Mammary epithelial cell (primary cell): Measurements from ENCODE around the gene BCL11B.

Experiments used
- EZH2 ChIP-seq: IDR thresholded peaks from 2 replicates; pipeline ENCODE4 v1.6.1; 2012; ENCODE audit warnings: low read length, inconsistent platforms, borderline replicate concordance
- TF ChIP-seq, protein P1 (sequence below), 2 donors: IDR thresholded peaks in 1 of 2; conservative IDR thresholded peaks in 1 of 2; 2 replicates each; pipeline ENCODE4 v1.5.1; 2011 to 2012; ENCODE audit warnings: inconsistent platforms in 2 of 2, low read length in 2 of 2, mild to moderate bottlenecking in 2 of 2, control low read depth in 1 of 2, low read depth in 1 of 2; ENCODE audit not compliant: insufficient read depth in 1 of 2; ENCODE audit errors: extremely low read depth in 1 of 2

DNA sequence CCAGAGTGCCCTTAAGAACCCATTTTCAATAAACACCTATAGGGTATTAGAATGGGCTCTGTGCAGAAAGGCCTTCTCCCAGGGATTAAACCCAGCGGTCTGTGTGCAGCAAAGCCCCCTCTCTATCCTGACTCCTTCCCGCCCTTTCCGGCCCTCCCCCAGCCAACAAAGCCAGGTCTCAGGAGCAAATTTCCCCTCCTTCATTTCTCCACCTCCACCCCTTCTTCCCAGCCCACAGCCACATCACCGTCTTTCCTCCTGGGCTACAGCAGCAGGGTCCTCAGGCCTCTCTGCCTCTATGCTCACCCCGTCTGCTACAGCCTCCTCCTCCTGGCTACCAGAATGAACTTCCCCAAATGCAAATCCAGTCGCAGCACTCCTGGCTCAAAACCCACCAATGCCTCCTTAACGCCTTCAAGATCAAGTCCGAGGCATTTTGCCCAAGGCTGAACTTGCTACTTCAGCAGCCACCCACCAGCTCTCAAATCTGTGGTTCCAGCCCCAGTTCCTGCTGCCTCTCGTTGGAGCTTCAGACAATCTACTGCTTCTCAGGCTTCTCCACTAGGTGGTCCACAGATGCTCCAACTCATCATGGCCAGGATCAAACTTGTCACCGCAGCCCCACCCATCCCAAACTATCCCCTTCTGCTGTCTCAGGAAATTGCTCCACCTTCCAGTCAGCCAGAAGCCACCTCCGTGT, 134.8 kb downstream of the BCL11B start:
- TF ChIP-seq, protein P1, sequence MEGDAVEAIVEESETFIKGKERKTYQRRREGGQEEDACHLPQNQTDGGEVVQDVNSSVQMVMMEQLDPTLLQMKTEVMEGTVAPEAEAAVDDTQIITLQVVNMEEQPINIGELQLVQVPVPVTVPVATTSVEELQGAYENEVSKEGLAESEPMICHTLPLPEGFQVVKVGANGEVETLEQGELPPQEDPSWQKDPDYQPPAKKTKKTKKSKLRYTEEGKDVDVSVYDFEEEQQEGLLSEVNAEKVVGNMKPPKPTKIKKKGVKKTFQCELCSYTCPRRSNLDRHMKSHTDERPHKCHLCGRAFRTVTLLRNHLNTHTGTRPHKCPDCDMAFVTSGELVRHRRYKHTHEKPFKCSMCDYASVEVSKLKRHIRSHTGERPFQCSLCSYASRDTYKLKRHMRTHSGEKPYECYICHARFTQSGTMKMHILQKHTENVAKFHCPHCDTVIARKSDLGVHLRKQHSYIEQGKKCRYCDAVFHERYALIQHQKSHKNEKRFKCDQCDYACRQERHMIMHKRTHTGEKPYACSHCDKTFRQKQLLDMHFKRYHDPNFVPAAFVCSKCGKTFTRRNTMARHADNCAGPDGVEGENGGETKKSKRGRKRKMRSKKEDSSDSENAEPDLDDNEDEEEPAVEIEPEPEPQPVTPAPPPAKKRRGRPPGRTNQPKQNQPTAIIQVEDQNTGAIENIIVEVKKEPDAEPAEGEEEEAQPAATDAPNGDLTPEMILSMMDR (conservative IDR thresholded peaks at IDR 0.05 in 1 of 2, IDR thresholded peaks at IDR 0.05 in 1 of 2; ENCODE audit: extremely low read depth in 1 of 2, insufficient read depth in 1 of 2, low read depth in 1 of 2, low read length in 2 of 2): no peak
- no peak for TF ChIP-seq EZH2
